ENCODE data around the gene MRI1. TPM values are rescaled to one million over a fixed set of nuclear protein-coding genes. Genes with fewer than 3 reads are reported as not detected.

The MRI1 gene
- total and polyA plus RNA-seq, 10 of the 15 experiments (the other 5 are each of a cell fraction or from before 2014, with no cell fraction given), result 5.4 to 50.3 (median 28.3) TPM

- peak; percentile 78 for TF ChIP-seq NKRF (conservative IDR thresholded peaks at IDR 0.05)
- no peak for TF ChIP-seq STAT1 (conservative IDR thresholded peaks at IDR 0.05)
- peak; percentile 76 for TF ChIP-seq ATF2 (IDR thresholded peaks at IDR 0.05; ENCODE audit: low read length)
- TF ChIP-seq ZNF274 (IDR thresholded peaks at IDR 0.05; ENCODE audit: insufficient read depth, insufficient read length), result no peak
- 0 out of 2 replicates have a peak, but pooled peaks have one; percentile 21 for TF ChIP-seq CHD2 (IDR thresholded peaks at IDR 0.05; ENCODE audit: borderline replicate concordance, low read depth, low read length)
- no peak for TF ChIP-seq MYC (IDR thresholded peaks at IDR 0.05; ENCODE audit: insufficient read depth, insufficient read length, insufficient replicate concordance, low read length, severe bottlenecking)
- no peak for TF ChIP-seq SMARCA5 (IDR thresholded peaks at IDR 0.05)
- TF ChIP-seq CTCF (IDR thresholded peaks at IDR 0.05 in 2 of 3, conservative IDR thresholded peaks at IDR 0.05 in 1 of 3; ENCODE audit: control insufficient read depth in 2 of 3, extremely low read depth in 1 of 3, insufficient read depth in 1 of 3, low read depth in 3 of 3, low read length in 3 of 3), result no peak
- peak; percentile 57 for TF ChIP-seq KLF5 (IDR thresholded peaks at IDR 0.05; ENCODE audit: partially characterized antibody)
- TF ChIP-seq YY1 (IDR thresholded peaks at IDR 0.05; ENCODE audit: low read depth, low read length), result peak; percentile 39; the same call in 1 of the 2 replicates
- TF ChIP-seq JUNB (IDR thresholded peaks at IDR 0.05), result peak; percentile 99
- no peak for TF ChIP-seq KAT2A (conservative IDR thresholded peaks at IDR 0.05; ENCODE audit: control insufficient read depth, low read depth, low read length)
- TF ChIP-seq SPI1 (IDR thresholded peaks at IDR 0.05; ENCODE audit: borderline replicate concordance, insufficient read depth, low read depth, low read length), result no peak
- no peak for TF ChIP-seq ZNF592 (IDR thresholded peaks at IDR 0.05)
- no peak for TF ChIP-seq TCF3 (IDR thresholded peaks at IDR 0.05; ENCODE audit: borderline replicate concordance, insufficient read depth, low read depth, low read length)
- TF ChIP-seq SMAD5 (IDR thresholded peaks at IDR 0.05; ENCODE audit: low read depth), result no peak
- TF ChIP-seq HDAC6 (IDR thresholded peaks at IDR 0.05; ENCODE audit: unreplicated experiment), result no peak
- TF ChIP-seq FOS (IDR thresholded peaks at IDR 0.05; ENCODE audit: borderline replicate concordance, extremely low read depth, insufficient read length), result no peak
Observed at GRCh38 chr19:13731147-13731964, 33.0 kb upstream of the MRI1 start (continued).
